GM19035 (cell line): ENCODE measurements around the gene ETV1.
"Not testable (repeated sequence)": the region's sequence is repeated elsewhere in the genome, so short reads cannot be mapped to it uniquely, and the experiment has no call there.

Experiments
- ATAC-seq: cut with Tn5 transposase; IDR thresholded peaks from one replicate; pipeline ENCODE4 v1.9.1; 2021; ENCODE audit not compliant: unreplicated experiment

Gene ETV1

GRCh38 chr7:13933091-13933490 is 56.4 kb downstream of the ETV1 start:
- ATAC-seq, result no peak

DNA sequence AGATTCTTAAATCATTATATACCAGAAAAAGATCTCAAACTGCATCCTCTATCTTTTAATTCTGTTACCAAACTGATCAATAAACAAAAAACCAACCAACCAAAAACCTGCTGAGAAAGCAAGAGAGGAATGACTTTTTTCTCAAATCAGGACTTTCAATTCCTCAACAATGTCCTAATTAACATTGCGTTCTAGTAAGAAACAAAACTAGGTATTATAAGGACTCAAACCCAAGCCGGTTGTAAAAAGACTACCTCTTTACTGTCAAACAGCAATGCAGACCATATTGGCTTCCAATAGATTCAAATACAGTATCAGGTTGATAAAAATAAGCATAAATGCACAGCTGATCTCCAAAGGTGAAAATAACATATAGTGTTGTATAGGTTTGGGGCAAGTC is 57.3 kb downstream of the ETV1 start:
- ATAC-seq, result no peak

DNA sequence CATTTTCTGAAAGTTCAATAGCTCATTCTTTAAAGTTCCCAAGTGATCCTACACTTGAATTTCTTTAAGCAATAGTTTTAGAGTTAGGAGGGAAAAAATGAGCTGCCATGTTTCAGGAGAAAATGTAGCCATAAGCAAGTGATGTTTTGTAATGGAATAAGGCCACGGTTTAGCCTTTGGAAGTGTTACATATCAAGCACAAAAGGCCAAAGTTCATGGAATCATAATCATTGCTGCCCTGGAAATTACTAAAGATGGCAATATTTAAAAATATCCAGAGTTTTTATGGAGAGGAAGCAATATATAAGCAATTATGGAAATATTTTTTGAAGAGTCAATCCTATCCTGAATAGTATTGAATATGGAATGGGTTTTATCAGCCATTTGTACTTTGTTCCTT is 68.4 kb downstream of the ETV1 start:
- no peak for ATAC-seq

DNA sequence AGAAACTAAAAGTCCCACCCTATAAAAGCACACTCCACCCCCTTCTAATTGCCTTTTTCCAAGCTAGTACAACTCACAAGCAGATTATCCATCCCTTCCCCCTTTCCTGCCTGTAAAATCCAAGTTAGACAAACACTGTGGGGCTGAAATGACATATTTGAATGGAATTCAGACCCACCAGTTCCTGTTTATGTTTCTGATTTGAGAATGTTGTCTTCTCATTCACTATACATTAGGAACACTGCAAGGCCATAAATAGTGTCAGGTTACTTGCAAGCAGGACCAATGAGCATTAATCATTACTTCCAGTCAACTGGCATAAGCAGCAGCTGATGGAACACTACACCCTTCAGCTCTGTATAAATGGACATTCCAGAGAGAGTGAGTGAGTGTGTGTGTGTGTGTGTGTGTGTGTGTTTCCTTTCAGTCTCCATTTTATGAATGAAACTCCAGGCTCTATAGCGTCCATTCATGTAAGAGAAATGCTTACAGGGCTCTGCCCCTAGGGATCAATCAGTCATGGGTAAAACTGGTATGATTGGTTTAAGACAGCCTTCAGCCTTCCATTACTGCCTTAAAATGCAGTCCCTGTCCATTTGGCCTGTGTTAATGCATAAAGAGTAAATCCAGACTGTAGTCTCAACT is 69.3 kb downstream of the ETV1 start:
- ATAC-seq, result no peak

GRCh38 chr7:13918333-13918732 is 71.1 kb downstream of the ETV1 start:
- ATAC-seq, result not testable (repeated sequence)

- ATAC-seq, result not testable (repeated sequence)
Measured at GRCh38 chr7:13917103-13917502, 72.4 kb downstream of the ETV1 start.

DNA sequence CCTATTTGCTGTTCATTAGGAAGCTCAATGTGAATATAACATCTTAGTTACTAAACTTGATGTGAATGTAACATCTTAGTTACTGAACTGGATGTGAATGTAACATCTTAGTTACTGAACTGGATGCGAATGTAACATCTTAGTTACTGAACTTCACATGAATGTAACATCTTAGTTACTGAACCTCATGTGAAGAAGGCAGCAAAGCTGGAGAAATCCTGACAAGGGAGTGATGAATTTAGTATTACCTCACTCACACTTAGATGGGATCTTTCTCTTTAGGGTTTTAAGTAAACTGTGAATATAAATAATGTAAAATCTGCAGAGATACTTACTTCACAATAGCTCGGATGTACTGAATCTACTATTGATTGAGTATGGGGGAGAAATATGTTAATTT is 73.6 kb downstream of the ETV1 start:
- ATAC-seq, result no peak

- no peak for ATAC-seq
Measured at GRCh38 chr7:13912715-13913278, 76.7 kb downstream of the ETV1 start.

GRCh38 chr7:13911909-13912308 is 77.6 kb downstream of the ETV1 start:
- no peak for ATAC-seq

DNA sequence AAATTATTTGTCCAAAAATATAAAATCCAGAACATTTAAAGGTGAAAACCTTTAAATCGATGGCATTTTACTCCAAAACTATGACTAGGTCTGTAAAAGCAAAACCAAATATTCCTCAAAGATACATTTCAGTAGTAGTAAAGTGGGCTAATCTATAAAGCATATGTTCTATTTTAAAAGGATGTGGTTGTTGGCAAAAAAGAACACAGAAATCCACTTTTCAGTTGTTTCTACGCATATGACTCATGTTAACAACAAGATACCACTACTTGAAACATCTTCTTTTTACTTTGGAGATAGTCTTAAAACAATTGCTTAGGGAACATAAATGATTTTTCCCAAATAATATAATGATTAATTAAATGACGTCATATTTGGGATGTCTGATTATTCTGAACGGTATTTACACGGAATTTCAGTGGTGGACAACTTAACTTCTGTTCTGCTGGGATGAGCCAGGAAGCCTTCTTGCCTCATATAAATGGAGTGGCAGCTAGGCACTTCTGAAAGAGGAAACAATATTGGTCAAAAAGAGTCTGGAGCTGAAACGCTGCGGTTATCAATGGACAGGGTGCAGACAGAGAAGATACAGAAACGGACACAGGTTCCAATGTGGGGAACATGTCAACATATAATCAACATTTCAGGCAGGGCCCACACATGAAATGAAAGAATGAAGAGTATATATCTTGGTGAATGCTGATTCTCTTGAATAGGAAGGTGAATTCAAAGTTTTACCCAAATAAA is 78.5 kb downstream of the ETV1 start:
- ATAC-seq, result no peak

DNA sequence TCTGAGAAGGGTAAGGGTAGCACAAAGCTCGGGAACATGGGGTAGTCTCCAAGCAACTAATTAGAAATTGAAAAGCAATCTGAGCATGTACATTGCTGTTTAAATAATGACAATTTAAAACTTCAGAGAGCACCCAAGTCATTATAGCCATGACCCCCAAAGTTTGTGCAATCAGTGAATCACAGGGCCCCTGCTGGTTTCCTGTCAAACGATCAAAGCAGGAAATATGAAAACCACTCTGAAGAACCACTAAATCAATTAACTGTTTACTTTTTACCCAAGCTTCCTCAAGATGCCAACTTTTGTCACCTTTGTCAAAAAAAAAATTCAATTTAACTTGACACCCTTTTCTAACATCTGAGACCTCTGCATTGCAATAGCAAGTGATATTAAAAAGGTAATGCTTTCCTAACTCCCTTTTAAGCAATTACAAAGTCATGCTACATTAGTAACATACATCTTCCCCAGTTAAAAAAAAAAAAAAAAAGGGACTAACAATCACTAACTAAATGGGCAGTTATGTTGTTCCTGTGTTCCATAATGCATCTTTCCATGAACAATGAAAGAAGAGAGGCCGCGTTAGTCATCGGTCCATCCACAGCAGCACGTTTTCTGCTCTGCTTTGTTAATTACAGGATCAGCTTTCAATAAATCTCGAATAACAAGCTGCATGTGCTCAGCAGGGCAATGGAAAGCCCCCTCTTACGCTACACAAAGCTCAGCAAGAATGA is 80.6 kb downstream of the ETV1 start:
- no peak for ATAC-seq

- ATAC-seq, result no peak
Measured at GRCh38 chr7:13907831-13908230, 81.6 kb downstream of the ETV1 start.

GRCh38 chr7:13904689-13905088 is 84.8 kb downstream of the ETV1 start:
- no peak for ATAC-seq

DNA sequence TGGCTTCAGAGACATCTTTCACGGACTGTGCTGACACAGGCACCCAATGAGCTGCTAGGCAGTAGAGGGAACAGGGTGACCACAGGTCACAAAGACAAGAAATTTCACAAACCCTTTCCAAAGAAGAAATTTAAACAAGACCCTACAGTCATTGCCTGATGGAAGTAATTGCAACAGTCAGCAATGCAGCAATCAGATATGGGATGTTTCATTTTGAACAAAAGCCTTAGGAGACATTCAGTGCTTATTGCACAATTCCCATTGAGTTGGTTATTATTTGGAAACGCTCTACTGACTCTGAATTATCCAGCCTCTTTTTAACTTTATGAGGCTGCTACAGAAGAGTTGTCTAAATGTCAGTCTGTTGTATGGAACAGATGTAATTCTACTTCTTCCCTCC is 85.5 kb downstream of the ETV1 start:
- no peak for ATAC-seq

DNA sequence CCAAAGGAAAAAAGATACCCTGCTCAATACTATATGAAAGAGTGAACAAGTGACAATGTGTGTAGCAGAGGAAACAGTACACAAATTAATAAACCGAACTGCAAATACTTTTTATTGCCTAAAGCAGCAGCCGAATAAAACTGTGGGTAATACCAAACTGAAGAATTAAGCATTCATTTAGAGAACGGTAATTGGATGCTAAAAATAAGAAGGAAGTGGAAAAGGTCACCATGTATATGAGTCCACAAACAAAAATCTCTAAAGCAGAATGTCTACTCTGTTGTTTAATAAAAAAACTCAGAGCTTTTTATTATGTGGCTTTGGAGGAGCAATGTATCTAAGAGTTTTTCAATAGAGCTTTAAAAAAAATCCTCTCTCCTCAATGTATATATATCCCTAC is 87.9 kb downstream of the ETV1 start:
- no peak for ATAC-seq

DNA sequence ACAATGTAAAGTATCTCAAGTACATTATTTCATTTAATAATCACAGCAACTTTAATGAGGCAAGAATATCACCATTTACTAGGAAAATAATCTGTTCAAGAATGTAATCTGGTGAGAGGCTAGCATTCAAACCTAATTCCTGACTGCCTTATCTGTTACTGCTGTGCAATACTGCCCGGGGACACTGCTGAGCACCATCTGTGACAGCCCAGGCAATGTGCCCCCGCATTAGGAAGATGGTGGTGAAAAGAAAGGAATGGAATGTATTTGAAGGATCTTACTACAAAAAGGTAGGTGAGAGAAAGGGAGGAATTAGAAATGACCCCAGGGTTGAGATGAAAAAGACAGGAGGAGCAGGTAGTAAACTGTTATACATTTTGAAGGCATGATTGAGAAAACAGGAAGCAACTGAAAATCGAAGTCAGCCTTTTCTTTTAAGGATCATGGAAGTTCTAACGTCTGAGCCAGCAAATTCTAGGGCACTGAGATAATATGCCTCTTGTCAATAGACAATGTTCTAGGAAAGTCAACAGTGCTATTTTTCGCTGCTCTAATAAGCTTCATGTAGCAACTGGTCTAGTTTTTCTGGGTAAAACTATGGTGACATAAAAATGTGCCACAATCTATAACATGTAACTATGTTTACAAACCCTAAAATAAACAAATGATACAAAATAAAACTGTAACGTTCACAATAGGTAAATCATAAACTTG is 90.4 kb downstream of the ETV1 start:
- ATAC-seq, result no peak

- ATAC-seq, result no peak
Measured at GRCh38 chr7:13897819-13898218, 91.6 kb downstream of the ETV1 start.

DNA sequence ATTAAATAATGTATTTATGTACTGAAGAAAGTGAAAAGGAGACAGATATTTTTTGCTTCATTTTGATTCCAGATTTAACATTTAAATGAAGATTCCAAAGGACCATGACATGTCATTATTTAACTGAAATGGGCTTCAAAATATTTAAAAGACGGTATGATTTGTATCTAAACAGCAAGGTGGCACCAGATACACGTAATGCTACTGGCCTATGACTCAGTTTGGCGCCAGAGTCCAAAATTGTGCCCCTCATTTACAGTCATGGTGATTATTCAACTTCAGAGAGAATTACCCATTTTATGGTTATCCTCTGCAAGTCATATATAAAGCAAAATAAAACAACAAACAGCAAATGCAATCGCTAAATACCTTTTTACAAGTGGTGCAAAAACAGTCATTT is 94.5 kb downstream of the ETV1 start:
- no peak for ATAC-seq

- no peak for ATAC-seq
Measured at GRCh38 chr7:13894377-13894776, 95.1 kb downstream of the ETV1 start.

GRCh38 chr7:13890793-13891192 is 98.7 kb downstream of the ETV1 start:
- no peak for ATAC-seq

- ATAC-seq, result no peak
Measured at GRCh38 chr7:13886356-13886755, 103.1 kb downstream of the ETV1 start.
